Keratinocyte (primary cell): ENCODE results near the gene OR51M1.

Source experiments
- EZH2 ChIP-seq: IDR thresholded peaks from one replicate; pipeline ENCODE4 v1.6.1; 2012; ENCODE audit warnings: inconsistent platforms, mild to moderate bottlenecking, low read length, moderate library complexity
- TF ChIP-seq, protein P1 (sequence below), 3 experiments: IDR thresholded peaks in 1 of 3; conservative IDR thresholded peaks in 1 of 3; optimal IDR thresholded peaks in 1 of 3; 2 replicates in 2 of 3; 3 replicates in 1 of 3; pipeline versions ENCODE3 to v1.5.1; 2011; ENCODE audit warnings: low read length in 3 of 3, mild to moderate bottlenecking in 3 of 3, moderate library complexity in 2 of 3, control low read depth in 1 of 3, inconsistent platforms in 1 of 3; ENCODE audit not compliant: insufficient read depth in 2 of 3; ENCODE audit errors: extremely low read depth in 1 of 3

- TF ChIP-seq, protein P1, sequence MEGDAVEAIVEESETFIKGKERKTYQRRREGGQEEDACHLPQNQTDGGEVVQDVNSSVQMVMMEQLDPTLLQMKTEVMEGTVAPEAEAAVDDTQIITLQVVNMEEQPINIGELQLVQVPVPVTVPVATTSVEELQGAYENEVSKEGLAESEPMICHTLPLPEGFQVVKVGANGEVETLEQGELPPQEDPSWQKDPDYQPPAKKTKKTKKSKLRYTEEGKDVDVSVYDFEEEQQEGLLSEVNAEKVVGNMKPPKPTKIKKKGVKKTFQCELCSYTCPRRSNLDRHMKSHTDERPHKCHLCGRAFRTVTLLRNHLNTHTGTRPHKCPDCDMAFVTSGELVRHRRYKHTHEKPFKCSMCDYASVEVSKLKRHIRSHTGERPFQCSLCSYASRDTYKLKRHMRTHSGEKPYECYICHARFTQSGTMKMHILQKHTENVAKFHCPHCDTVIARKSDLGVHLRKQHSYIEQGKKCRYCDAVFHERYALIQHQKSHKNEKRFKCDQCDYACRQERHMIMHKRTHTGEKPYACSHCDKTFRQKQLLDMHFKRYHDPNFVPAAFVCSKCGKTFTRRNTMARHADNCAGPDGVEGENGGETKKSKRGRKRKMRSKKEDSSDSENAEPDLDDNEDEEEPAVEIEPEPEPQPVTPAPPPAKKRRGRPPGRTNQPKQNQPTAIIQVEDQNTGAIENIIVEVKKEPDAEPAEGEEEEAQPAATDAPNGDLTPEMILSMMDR (optimal IDR thresholded peaks at IDR 0.05 in 1 of 3, IDR thresholded peaks at IDR 0.05 in 1 of 3, conservative IDR thresholded peaks at IDR 0.05 in 1 of 3; ENCODE audit: extremely low read depth in 1 of 3, insufficient read depth in 2 of 3, low read length in 3 of 3): no peak
- TF ChIP-seq EZH2: no peak
Measured at GRCh38 chr11:5364214-5364613, 19.4 kb upstream of the OR51M1 start.
